GM21381 (cell line): ENCODE data around the gene KCNN3.

Source experiments
- ATAC-seq: cut with Tn5 transposase; IDR thresholded peaks from one replicate; pipeline ENCODE4 v1.9.1; 2021; ENCODE audit warnings: mild to moderate bottlenecking, moderate library complexity; ENCODE audit not compliant: unreplicated experiment

KCNN3 gene

GRCh38 chr1:154774175-154774855, 95.8 kb downstream of the KCNN3 start:
- ATAC-seq = no peak

- no peak for ATAC-seq
These were observed 96.5 kb downstream of the KCNN3 start for GRCh38 chr1:154773551-154773950.

GRCh38 chr1:154772606-154773506, 97.2 kb downstream of the KCNN3 start:
- ATAC-seq = no peak

- no peak for ATAC-seq
These were observed 98.0 kb downstream of the KCNN3 start for GRCh38 chr1:154772056-154772455.

GRCh38 chr1:154770897-154771594, 99.0 kb downstream of the KCNN3 start:
- no peak for ATAC-seq

- ATAC-seq = no peak
These were observed 100.7 kb downstream of the KCNN3 start for GRCh38 chr1:154769193-154769895.

- ATAC-seq = no peak
These were observed 101.5 kb downstream of the KCNN3 start for GRCh38 chr1:154768456-154769125.

GRCh38 chr1:154767315-154768240, 102.5 kb downstream of the KCNN3 start:
- no peak for ATAC-seq

- no peak for ATAC-seq
These were observed 104.1 kb downstream of the KCNN3 start for GRCh38 chr1:154765970-154766369.

GRCh38 chr1:154764773-154765172, 105.3 kb downstream of the KCNN3 start:
- ATAC-seq = no peak

GRCh38 chr1:154764181-154764580, 105.9 kb downstream of the KCNN3 start:
- no peak for ATAC-seq

- ATAC-seq = peak; percentile 71
These were observed 109.6 kb downstream of the KCNN3 start for GRCh38 chr1:154760469-154760933.

GRCh38 chr1:154759793-154760192, 110.3 kb downstream of the KCNN3 start:
- ATAC-seq = no peak

- ATAC-seq = no peak
These were observed 110.9 kb downstream of the KCNN3 start for GRCh38 chr1:154759196-154759595.

GRCh38 chr1:154758346-154758745, 111.7 kb downstream of the KCNN3 start:
- ATAC-seq = no peak

GRCh38 chr1:154756793-154757548, 113.1 kb downstream of the KCNN3 start:
- no peak for ATAC-seq

GRCh38 chr1:154755858-154756730, 114.0 kb downstream of the KCNN3 start:
- no peak for ATAC-seq
